ENCODE data around the gene MPV17.

MPV17 gene

GRCh38 chr2:27351802-27352598 is 29.1 kb upstream of the MPV17 start:
- no peak for TF ChIP-seq CTCF (IDR thresholded peaks at IDR 0.05; ENCODE audit: borderline replicate concordance, control extremely low read depth, extremely low read depth, insufficient read depth, missing control alignments)
- DNase-seq (ENCODE audit: low spot score), result no peak
- in situ Hi-C loops (cut with MboI; ENCODE audit: low sequenced_read_pairs, unreplicated experiment), result no loop called here

- in situ Hi-C loops (cut with MboI; ENCODE audit: low sequenced_read_pairs, unreplicated experiment), result no loop called here
These were observed 27.3 kb upstream of the MPV17 start for GRCh38 chr2:27350106-27350693.

GRCh38 chr2:27347641-27348040 is 24.7 kb upstream of the MPV17 start:
- no peak for TF ChIP-seq CTCF (IDR thresholded peaks at IDR 0.05; ENCODE audit: borderline replicate concordance, control extremely low read depth, extremely low read depth, insufficient read depth, missing control alignments)
- no peak for DNase-seq (ENCODE audit: low spot score)
- in situ Hi-C loops (cut with MboI; ENCODE audit: low sequenced_read_pairs, unreplicated experiment), result no loop called here

More at GRCh38 chr2:27350106-27350693, 27.3 kb upstream of the MPV17 start:
- no peak for DNase-seq (ENCODE audit: low spot score)
- no peak for TF ChIP-seq CTCF (IDR thresholded peaks at IDR 0.05; ENCODE audit: borderline replicate concordance, control extremely low read depth, extremely low read depth, insufficient read depth, missing control alignments)

- in situ Hi-C loops (cut with MboI; ENCODE audit: low sequenced_read_pairs, unreplicated experiment), result no loop called here
These were observed 13.3 kb upstream of the MPV17 start for GRCh38 chr2:27336173-27336572.

GRCh38 chr2:27335311-27335710 is 12.4 kb upstream of the MPV17 start:
- no peak for TF ChIP-seq CTCF (IDR thresholded peaks at IDR 0.05; ENCODE audit: borderline replicate concordance, control extremely low read depth, extremely low read depth, insufficient read depth, missing control alignments)
- DNase-seq (ENCODE audit: low spot score), result no peak
- in situ Hi-C loops (cut with MboI; ENCODE audit: low sequenced_read_pairs, unreplicated experiment), result no loop called here

More at GRCh38 chr2:27336173-27336572, 13.3 kb upstream of the MPV17 start:
- TF ChIP-seq CTCF (IDR thresholded peaks at IDR 0.05; ENCODE audit: borderline replicate concordance, control extremely low read depth, extremely low read depth, insufficient read depth, missing control alignments), result no peak
- no peak for DNase-seq (ENCODE audit: low spot score)

GRCh38 chr2:27324720-27325119 is 1.8 kb upstream of the MPV17 start:
- in situ Hi-C loops (cut with MboI; ENCODE audit: low sequenced_read_pairs, unreplicated experiment), result no loop called here
- DNase-seq (ENCODE audit: low spot score), result no peak
- no peak for TF ChIP-seq CTCF (IDR thresholded peaks at IDR 0.05; ENCODE audit: borderline replicate concordance, control extremely low read depth, extremely low read depth, insufficient read depth, missing control alignments)

Data from GM13976 (cell line).